GM19240 (cell line): ENCODE measurements around the gene FCGR3B.
"Not testable (repeated sequence)": the region's sequence is repeated elsewhere in the genome, so short reads cannot be mapped to it uniquely, and the experiment has no call there.

Experiments
- DNase-seq: peaks from one replicate; pipeline ENCODE4 v3.0.0; 2011; ENCODE audit warnings: low spot score; ENCODE audit not compliant: insufficient read length

The FCGR3B gene

GRCh38 chr1:161605762-161606540 is 25.0 kb downstream of the FCGR3B start:
- DNase-seq = not testable (repeated sequence)

GRCh38 chr1:161605024-161605423 is 26.0 kb downstream of the FCGR3B start:
- not testable (repeated sequence) for DNase-seq

GRCh38 chr1:161597077-161597476 is 33.9 kb downstream of the FCGR3B start:
- DNase-seq = not testable (repeated sequence)

GRCh38 chr1:161595583-161595982 is 35.4 kb downstream of the FCGR3B start:
- not testable (repeated sequence) for DNase-seq

- DNase-seq = not testable (repeated sequence)
These were observed 35.8 kb downstream of the FCGR3B start for GRCh38 chr1:161595173-161595572.

GRCh38 chr1:161594269-161594984 is 36.5 kb downstream of the FCGR3B start:
- DNase-seq = not testable (repeated sequence)

- not testable (repeated sequence) for DNase-seq
These were observed 37.8 kb downstream of the FCGR3B start for GRCh38 chr1:161593092-161593755.

- DNase-seq = not testable (repeated sequence)
These were observed 38.4 kb downstream of the FCGR3B start for GRCh38 chr1:161592586-161592985.

- DNase-seq = not testable (repeated sequence)
These were observed 41.1 kb downstream of the FCGR3B start for GRCh38 chr1:161589920-161590319.

GRCh38 chr1:161589365-161589764 is 41.6 kb downstream of the FCGR3B start:
- DNase-seq = not testable (repeated sequence)

GRCh38 chr1:161588596-161588995 is 42.4 kb downstream of the FCGR3B start:
- not testable (repeated sequence) for DNase-seq

- not testable (repeated sequence) for DNase-seq
These were observed 48.1 kb downstream of the FCGR3B start for GRCh38 chr1:161582882-161583281.

GRCh38 chr1:161580879-161581537 is 50.0 kb downstream of the FCGR3B start:
- DNase-seq = not testable (repeated sequence)

- DNase-seq = not testable (repeated sequence)
These were observed 51.0 kb downstream of the FCGR3B start for GRCh38 chr1:161579856-161580507.

GRCh38 chr1:161576676-161577075 is 54.3 kb downstream of the FCGR3B start:
- DNase-seq = not testable (repeated sequence)
